Measurements from ENCODE around the gene SYK.

The SYK gene

GRCh38 chr9:90795084-90795483 is 6.5 kb upstream of the SYK start:
- no peak for TF ChIP-seq CTCF (IDR thresholded peaks at IDR 0.05; ENCODE audit: control insufficient read depth, insufficient read depth, low read depth, low read length, missing control alignments)
- H3K4me3 ChIP-seq (ENCODE audit: control insufficient read depth, low read depth, low read length), result no peak overlapping the region
- no peak for DNase-seq (ENCODE audit: low read depth)

- DNase-seq (ENCODE audit: low read depth), result no peak
- no peak overlapping the region for H3K4me3 ChIP-seq (ENCODE audit: control insufficient read depth, low read depth, low read length)
- no peak for TF ChIP-seq CTCF (IDR thresholded peaks at IDR 0.05; ENCODE audit: control insufficient read depth, insufficient read depth, low read depth, low read length, missing control alignments)
These were observed 5.7 kb upstream of the SYK start for GRCh38 chr9:90795871-90796317.

GRCh38 chr9:90799271-90799852 is 2.3 kb upstream of the SYK start:
- no peak overlapping the region for H3K4me3 ChIP-seq (ENCODE audit: control insufficient read depth, low read depth, low read length)
- no peak for DNase-seq (ENCODE audit: low read depth)
- TF ChIP-seq CTCF (IDR thresholded peaks at IDR 0.05; ENCODE audit: control insufficient read depth, insufficient read depth, low read depth, low read length, missing control alignments), result no peak

- H3K4me3 ChIP-seq (ENCODE audit: control insufficient read depth, low read depth, low read length), result no peak overlapping the region
- TF ChIP-seq CTCF (IDR thresholded peaks at IDR 0.05; ENCODE audit: control insufficient read depth, insufficient read depth, low read depth, low read length, missing control alignments), result no peak
These were observed 329 bp downstream of the SYK start for GRCh38 chr9:90801973-90802322.

GRCh38 chr9:90802386-90802985 is 867 bp downstream of the SYK start:
- TF ChIP-seq CTCF (IDR thresholded peaks at IDR 0.05; ENCODE audit: control insufficient read depth, insufficient read depth, low read depth, low read length, missing control alignments), result no peak
- H3K4me3 ChIP-seq (ENCODE audit: control insufficient read depth, low read depth, low read length), result no peak overlapping the region
- no peak for DNase-seq (ENCODE audit: low read depth)

More at GRCh38 chr9:90801973-90802322, 329 bp downstream of the SYK start:
- DNase-seq (ENCODE audit: low read depth), result no peak

GRCh38 chr9:90803860-90804593 is 2.4 kb downstream of the SYK start:
- no peak for TF ChIP-seq CTCF (IDR thresholded peaks at IDR 0.05; ENCODE audit: control insufficient read depth, insufficient read depth, low read depth, low read length, missing control alignments)
- no peak overlapping the region for H3K4me3 ChIP-seq (ENCODE audit: control insufficient read depth, low read depth, low read length)
- no peak for DNase-seq (ENCODE audit: low read depth)

Measured in AG09309 (cell line).